ENCODE data around the gene TCEAL9.
"Not testable (repeated sequence)": the region's sequence is repeated elsewhere in the genome, so short reads cannot be mapped to it uniquely, and the experiment has no call there.

TCEAL9 gene

GRCh38 chrX:103356130-103356798 is at the start of gene TCEAL9:
TSS of gene TCEAL9 (plus strand) at chrX:103356506. CDS start at chrX:103357685, 1,179 bp downstream.
- peak; percentile 44 for DNase-seq

GRCh38 chrX:103309860-103310554 is 46.3 kb upstream of the TCEAL9 start:
- no peak for DNase-seq

DNA sequence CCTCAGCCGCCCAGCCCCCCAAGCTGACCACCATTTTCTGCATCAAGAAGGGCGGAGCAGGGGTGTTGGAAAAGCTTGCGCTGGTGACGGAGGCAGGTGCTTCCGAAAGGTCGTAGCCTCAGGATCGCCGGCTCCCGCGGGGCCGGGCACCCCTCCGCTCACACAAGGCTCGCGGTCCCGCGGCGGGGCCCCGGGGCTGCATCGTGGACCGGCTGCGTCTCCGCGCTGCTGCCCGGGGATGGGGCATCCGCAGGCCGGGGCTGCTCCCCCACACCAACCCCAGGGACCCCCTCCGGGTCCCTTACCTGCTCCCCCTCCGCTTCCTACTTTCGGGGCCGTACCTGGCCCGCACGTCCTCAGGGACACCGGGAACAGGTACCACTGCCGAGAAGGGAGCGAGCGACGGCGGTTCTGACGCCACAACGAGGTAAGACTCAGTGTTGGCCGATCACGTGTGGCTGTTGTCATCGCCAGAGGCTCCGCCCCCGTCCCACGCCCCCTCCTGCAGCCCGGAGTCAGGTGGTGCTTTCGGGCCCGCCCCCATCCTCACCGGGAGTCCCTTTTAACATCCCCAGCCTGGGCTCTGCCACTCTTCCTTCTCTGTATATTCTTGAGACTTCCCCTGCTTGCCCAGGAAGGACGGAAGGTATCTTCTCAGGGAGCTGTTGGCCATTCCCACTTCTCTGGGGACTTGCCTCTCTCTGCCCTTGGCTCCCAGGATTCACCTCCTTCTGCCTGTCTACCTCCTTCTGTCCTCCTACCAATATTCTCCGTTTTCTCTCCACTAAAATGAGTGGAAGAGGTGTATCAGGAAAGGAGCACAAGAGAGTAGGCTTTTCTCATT is 45.5 kb upstream of the TCEAL9 start, which contains the start of gene BEX2:
Gene BEX2, minus strand, starts transcription at position 436 of the 844 bp plus-strand sequence. CDS start 1,014 bp downstream, outside the sequence.
- DNase-seq = peak; percentile 73

DNA sequence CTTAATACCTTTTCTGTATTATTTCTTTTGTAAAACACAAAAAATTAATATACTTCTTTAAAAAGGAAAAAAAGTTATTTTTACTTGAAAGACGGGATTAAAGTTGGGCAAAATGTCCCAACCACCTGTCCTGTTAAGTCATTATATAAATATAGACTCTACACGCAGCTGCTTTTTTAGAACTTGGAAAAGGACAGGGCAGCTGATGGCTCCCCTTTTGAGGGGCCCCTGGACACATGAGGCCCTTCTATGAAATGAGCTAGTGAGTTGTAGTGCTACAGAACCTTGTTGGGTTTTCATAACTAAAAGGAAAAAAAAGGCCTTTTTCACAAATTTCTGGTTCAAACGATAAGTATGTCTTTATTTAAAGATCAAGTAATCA is 44.9 kb upstream of the TCEAL9 start:
- no peak for DNase-seq

DNA sequence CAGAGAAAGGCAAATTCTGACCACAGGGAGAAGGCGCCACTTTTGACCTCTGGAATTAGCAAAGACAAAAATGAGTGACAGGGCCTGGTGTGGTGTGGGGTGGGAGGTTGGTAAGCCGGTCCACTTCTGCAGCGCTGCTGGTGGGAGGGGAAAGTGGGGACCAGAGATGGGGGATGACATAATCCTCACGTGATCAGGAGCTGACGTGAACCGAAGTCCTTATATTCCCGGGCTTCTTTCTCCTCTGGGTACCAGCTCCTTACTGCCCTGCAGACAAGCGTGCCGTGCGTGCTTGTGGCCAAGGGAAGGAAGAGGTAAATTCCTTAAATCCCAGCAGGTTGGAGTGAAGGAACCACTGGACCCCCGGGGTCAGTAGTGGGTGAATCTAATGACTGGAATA is 26.3 kb upstream of the TCEAL9 start, which contains the start of gene TCEAL7:
Gene TCEAL7, plus strand, starts transcription at position 249 of the 400 bp plus-strand sequence. CDS start 1,165 bp downstream, outside the sequence.
- no peak for DNase-seq

- no peak for DNase-seq
Measured at GRCh38 chrX:103330681-103331288, 25.5 kb upstream of the TCEAL9 start.

DNA sequence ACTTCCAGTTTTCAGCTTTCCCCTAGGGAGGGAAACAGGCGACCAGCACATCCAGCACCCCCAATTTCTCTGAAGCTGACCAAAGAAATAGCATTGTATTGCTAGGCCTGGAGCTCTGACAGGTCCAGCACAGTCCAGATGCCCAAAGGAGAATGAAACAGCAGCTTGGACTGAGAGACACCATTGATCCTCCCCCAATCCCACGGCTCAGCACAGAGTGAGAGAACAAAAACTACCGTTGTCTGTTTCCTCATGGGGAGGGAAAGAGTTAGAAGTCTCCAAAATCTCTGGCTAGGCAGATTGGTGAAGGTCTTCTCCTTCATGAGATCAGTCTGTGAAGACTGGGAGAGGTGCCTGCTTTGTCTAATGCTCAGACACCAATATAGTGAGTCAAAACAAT is 17.6 kb upstream of the TCEAL9 start:
- no peak for DNase-seq

DNA sequence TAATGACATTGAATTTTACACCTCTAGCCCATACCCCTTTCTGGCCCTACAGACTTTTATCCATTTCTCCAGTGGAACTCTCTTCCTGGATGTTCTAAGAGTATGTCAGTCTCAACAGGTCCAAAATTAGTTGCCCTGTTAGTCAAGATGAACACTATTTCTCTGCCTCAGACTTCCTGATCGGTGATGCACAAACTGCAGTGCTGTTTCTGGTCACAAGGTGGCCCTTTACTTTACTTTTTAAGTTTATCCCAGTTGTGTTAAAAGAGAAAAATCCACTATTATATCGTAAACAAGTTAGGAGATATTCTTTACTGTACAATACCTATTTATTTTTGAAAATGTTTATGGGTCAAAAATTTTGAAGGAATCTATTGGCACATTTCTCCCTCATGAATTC is 13.2 kb upstream of the TCEAL9 start:
- no peak for DNase-seq

DNA sequence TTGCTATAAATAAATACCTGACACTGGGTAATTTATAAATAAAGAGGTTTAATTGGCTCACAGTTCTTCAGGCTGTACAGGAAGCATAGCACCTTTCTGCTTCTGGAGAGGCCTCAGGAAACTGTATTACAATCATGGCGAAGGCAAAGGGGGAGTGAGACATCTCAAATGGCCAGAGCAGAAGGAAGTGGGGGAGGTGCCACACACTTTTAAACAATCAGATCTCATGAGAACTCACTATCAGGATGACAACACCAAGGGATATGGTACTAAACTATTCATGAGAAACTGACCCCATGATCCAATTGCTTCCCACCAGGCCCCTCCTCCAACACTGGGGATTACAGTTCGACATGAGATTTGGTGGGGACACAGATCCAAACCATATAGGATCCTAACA is 11.7 kb upstream of the TCEAL9 start:
- no peak for DNase-seq

DNA sequence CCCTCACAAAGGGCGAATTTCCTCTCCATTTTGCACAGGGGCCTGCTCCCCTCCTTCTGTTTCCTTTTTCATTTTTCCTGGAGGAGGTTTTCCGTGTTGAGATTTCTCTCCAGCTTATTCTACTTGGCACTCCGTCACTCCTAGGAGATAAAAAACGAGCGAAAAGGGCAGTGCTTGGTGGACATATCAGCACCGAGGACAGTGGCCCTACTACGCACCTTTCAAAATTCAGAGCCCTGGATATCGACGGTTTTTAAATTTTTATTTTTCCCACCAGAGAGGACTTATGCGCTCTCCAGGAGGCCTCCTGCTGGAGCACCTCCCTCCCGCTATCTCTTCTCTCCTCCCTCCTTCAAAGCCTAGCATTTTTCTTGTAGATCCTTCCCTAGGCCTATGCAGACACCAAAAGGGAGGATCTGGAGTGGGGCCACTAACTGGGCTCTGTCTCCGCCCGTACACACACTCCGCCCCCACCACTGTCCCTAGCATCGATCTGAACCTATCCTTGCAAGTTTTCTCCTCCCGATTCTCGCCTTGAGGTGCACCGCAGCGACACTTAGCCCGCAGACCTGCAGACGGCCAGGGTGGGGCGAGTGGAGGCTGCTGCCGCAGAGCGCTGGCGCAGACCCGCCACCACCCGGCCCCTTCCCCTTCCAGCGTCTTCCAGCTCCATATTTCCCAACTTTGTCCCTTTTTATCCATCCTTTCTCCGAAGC is 8.5 kb upstream of the TCEAL9 start:
- DNase-seq = no peak

- DNase-seq = no peak
Measured at GRCh38 chrX:103356858-103357257, 552 bp downstream of the TCEAL9 start.

DNA sequence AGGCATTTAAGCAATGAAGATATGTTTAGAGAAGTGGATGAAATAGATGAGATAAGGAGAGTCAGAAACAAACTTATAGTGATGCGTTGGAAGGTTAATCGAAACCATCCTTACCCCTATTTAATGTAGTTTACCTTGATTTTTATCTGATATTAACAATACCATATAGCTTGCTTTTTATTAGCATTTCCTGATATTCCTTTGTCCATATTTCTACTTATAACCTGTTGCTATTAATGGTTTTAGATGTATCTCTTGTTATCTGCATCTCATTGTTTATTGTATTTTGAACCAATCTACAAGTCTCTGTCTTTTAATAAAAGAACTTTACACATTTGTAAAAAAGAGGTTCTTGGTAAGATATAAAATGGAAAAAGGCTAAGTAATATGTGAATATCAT is 1.6 kb downstream of the TCEAL9 start:
- no peak for DNase-seq

GRCh38 chrX:103359605-103360004 is 3.3 kb downstream of the TCEAL9 start:
- DNase-seq = not testable (repeated sequence)

DNA sequence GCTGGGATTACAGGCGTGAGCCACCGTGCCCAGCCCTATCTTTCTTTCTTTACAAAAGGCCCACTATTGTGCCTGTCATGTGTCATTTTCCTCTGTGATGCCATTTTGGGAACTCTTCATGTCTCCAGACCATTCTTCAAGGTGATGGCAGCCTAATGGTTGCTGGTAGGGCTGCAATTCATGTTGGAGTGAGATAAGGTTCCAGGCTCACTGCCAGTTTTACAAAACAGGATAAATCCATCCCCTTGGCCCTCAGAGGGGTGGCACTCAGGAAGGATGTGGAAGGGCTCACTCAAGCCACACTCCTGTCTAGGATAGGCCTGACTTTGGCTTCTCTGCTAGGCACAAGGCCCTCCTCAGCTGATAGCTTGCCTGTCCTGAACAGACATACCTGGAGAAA is 3.8 kb downstream of the TCEAL9 start:
- DNase-seq = no peak

DNA sequence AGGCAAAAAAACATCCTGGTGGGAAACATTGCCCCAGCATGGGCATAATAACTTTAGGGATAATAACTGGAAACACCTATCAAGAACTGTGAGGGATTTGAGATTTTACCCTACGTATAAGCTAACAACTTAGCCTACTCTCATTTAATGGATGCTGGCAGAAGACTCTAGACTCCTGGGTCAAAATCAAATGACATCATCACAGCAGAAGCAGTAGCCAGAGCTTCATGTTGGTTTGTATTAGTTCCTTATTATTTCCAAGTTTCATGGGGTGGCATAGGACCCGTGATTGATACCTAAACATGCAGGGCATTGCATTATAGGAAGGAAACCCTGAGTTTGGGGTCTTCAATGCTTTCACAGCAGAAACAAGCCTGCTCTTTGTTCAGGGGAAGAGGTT is 4.6 kb downstream of the TCEAL9 start:
- DNase-seq = no peak

- no peak for DNase-seq
Measured at GRCh38 chrX:103361798-103362197, 5.5 kb downstream of the TCEAL9 start.

GRCh38 chrX:103362474-103362873 is 6.2 kb downstream of the TCEAL9 start:
- DNase-seq = no peak

- DNase-seq = no peak
Measured at GRCh38 chrX:103363046-103363445, 6.7 kb downstream of the TCEAL9 start.

- DNase-seq = no peak
Measured at GRCh38 chrX:103367502-103367901, 11.2 kb downstream of the TCEAL9 start.

DNA sequence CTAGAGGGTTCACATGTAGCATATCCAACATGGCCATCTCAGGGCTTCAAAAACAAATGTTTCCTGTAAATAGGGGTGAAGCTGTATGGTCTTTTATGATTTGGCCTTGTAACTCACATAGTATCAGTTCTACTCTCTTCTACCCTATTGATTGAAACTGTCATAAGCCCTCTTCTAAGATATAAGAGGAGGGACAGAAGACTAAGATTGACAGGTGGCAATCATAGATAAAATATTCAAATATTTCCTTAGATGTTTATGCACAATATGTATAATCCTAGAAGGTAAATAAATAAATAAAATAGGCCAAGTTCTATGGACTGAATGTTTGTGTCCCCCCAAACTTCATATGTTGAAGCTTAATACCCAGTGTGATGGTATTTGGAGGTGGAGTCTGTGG is 13.2 kb downstream of the TCEAL9 start:
- no peak for DNase-seq

DNA sequence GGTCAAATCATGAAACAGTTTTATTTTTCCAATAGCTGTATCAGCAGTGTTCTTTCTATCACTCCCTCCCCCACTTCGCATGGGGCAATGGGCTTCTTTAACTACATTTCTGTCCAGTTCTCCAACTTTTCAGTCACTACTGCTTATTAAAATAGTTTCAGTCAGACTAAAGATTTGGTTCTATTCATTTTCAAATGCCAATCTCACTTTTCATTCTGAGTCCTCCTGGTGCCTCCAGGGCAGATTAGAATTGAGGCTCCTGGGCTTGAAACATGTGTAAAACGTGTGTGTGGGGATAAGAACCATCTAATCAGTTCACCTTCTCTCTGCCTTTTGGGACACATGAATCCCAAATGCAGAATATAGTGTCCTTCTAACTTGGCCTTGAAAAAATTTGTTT is 16.6 kb downstream of the TCEAL9 start:
- DNase-seq = no peak

DNA sequence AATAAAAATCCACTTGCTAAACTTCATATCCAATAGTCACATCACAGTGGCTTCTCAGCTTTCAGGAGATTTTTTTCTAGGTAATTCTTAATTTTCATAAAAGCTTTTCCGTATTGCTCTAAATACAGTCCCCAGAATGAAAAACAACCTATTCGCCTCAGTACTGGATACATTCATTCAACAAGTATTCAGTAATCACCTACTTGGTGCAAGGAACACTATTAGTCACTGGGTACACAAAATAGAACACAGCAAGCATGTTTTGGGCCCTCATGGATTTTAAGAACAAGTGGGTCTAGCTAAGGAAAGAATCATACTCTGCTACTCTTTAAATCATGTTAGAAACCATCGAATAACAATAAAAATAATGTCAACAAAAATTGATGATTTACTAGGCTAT is 17.3 kb downstream of the TCEAL9 start:
- no peak for DNase-seq
